Muscle of back (tissue), 11 donors: Measurements from ENCODE around the gene PIGL. TPM values are rescaled to one million over a fixed set of nuclear protein-coding genes. Genes with fewer than 3 reads are reported as not detected.

ENCODE experiments used
- DNase-seq, 3 donors: peaks; one replicate each; pipeline versions ENCODE4 v3.0.0 to v3.0.0-alpha.2; 2013
- polyA plus RNA-seq, 10 donors: library from polyadenylated mRNA; unstranded; fragments of 120-200 nt; gene quantifications; one replicate each; pipeline ENCODE4 v1.2.1, GENCODE V29; 2013; ENCODE audit not compliant: insufficient read length in 10 of 10

The PIGL gene
- polyA plus RNA-seq, 10 donors, result 11.4 to 28.1 (median 14.2) TPM

GRCh38 chr17:16352303-16352666 is 135.3 kb downstream of the PIGL start:
- peak in 2 of 3 donors; percentile 7 to 30 for DNase-seq

GRCh38 chr17:16352667-16353316 is 135.8 kb downstream of the PIGL start:
- peak in 2 of 3 donors; percentile 21 to 78 for DNase-seq

DNA sequence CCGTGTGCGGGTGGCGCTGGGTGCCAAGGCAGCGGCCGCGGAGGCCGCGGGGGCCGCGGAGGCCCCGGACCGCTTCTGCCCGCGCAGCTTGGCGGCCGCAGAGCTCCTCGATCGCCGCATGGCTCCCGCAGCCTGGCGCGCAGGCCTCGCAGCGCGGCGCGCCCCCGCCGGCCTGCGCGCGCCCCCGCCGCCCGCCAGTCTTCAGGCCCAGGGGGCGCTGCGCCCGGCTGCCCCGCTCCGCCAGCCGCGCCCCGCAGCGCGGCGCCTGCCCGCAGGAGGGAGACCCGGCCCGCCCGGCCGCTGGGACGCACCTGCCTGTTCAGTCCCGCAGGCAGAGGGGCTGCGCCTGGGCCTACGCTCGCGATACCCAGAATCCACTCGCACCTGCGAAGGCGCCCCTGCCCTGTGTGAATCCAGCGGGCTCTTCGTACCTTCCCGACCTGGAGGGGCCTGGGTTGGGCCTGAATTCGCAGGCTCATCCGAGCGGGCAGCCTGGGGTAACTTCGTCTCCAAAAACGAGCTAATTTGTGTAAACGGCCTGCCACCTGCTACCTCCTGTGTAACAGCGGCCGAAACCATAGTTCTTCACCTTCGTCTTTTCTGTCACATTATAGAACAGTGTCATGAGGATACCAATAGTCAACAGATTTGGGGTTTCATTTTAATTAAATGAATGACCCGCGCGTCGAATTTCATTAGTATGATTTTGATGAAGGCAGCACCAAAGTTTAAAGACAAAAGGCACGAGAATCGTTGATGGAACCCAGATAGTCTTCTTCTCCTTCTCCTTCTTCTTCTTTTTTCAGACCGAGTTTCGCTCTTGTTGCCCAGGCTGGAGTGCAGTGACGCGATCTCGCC is 136.5 kb downstream of the PIGL start, which contains the start of gene CENPV:
Gene CENPV (minus strand): TSS at position 153 of the 858 bp plus-strand sequence. CDS start 33 bp downstream, at position 120.
- peak; percentile 40 to 61 (median 43) for DNase-seq

DNA sequence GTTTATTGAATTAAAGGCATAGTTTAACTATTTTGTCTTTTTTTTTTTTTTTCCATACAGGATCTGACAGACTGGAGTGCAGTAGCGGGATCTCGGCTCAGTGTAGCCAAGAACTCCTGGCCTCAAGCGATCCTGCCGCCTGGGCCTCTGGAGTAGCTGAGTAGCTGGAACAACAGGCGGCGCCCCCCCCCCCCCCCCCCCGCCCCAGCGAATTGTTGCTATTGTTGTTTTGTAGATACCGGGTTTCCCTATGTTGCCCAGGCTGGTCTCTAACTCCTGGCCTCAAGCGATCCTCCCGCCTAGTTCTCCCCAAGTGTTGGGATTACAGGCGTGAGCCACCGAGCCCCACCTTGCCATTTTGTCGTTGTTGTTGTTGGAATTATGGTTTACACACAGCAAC is 137.6 kb downstream of the PIGL start:
- no peak for DNase-seq

DNA sequence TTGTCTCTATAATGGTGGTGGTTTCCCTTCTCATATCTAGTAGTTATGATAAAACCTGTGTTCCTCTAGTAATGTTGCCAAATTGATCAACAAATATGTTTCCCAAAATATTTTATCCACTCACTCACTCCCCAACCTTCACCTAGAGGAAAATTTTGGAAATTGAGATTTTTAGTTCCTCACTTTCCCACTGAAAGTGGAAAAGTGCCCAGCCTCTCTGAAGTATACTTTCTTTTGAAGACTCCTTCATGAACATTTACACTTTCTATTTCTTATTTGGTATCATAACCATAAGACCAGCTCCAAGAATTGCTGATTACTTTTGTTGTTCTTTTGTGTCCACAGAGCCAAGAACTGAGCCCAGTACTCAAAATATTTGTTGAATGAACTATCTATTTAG is 141.4 kb downstream of the PIGL start:
- DNase-seq, result no peak

- DNase-seq, result no peak
These were observed 144.9 kb downstream of the PIGL start for GRCh38 chr17:16361874-16362273.

DNA sequence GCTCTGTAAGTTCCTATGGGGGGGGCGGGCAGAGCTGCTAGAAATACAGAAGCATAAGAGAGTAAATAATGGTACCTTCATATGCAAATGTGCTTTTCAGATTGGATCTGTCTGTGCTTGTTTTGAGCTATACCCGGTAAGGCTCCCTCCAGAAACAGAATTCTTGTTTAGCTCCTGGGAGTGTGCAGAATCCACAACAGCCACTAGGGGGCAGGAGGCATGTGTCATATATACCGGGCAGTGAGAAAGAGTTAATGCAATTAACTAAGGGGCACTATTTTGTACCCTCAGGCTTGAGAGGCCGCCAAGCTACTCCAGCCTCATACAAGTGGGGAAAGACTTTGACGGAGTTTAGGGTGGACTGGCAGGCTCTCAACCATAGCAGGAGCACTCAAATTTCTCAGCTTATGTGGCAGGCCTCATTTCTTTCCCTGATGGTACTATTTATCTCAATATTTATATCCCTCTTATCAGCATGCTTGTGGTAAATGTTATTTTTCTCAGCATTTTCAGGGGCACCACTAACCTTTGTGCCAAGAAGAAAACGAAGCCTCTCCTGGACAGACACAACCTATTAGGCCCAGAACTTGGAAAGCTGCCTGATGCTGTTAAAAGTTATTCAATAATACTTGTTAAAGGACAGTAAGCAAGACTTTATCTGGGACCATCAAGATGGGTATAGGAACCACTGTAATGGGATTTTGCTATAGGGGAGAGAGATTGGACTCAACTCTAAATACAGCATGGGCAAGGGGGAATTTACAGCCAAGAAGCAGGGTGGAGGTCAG is 146.9 kb downstream of the PIGL start:
- peak; percentile 48 to 82 (median 65) for DNase-seq

- peak in 1 of 3 donors; percentile 27 for DNase-seq
These were observed 147.6 kb downstream of the PIGL start for GRCh38 chr17:16364625-16365024.

DNA sequence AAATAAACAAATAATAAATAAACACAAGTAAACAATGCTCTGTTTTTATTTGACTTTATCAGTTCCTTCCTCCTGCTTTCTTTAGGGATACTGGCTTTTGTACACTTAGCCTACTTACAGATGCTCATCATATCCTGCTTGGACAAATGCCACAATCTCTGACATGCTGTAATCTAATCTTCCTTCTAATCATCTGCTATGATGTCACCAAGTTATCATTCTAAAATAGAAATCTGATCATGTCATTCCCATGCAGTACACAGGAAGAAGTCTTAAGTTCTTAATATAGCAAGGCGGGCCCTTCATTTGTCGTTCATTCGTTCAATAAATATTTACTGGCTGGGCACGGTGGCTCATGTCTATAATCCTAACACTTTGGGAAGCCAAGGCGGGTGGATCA is 154.7 kb downstream of the PIGL start:
- DNase-seq, result peak; percentile 45 to 82 (median 64)

DNA sequence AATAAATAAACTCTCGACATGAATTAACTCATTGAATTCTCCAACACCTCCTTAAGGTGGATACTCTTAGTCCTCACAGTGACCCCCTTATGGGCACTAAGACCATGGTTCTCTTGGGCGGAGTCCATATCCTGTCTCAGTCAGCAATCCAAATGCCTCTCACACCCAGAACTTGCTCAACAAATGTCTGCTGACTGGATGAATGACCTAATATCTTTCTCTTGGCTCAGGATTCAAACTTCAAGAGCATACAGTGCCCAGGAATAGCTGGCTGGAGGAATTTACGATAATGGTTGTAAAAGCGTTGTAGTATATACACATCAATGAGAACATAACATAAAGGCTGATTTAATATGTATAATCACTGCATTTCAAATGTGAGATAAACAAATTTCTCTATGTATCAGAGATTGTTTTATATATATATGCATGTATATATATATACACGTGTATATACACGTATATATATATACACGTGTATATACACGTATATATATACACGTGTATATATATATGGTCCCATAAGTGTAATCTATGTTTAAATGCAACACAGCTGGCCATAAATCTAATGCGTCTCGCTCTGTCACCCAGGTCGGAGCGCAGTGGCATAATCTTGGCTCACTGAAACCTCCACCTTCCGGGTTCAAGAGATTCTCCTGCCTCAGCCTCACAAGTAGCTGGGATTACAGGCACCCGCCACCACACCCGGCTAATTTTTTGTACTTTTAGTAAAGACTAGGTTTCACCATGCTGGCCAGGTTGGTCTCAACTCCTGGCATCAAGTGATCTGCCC is 157.3 kb downstream of the PIGL start:
- DNase-seq, result no peak

Other genes with a start within 250 kb of the PIGL start
- 10 to 100 TPM; 28.6 to 47.8 (median 37.2) TPM for gene ZSWIM7, start 217.5 kb upstream of the PIGL start, polyA plus RNA-seq
- gene TTC19, start 217.4 kb upstream of the PIGL start, polyA plus RNA-seq, result 10 to 100 TPM; 17.4 to 30.7 (median 25.5) TPM
- gene NCOR1, start 1.7 kb upstream of the PIGL start, polyA plus RNA-seq, result 10 to 100 TPM; 49.3 to 76.5 (median 58.8) TPM
- 10 to 100 TPM; 30.1 to 43.9 (median 35.4) TPM for gene CENPV, start 136.3 kb downstream of the PIGL start, polyA plus RNA-seq
- 1,000 to 10,000 TPM; 1,268 to 1,908 (median 1,503) TPM for gene UBB, start 163.9 kb downstream of the PIGL start, polyA plus RNA-seq
- 1 to 10 TPM; 3.9 to 7.2 (median 5.8) TPM for gene TRPV2, start 198.4 kb downstream of the PIGL start, polyA plus RNA-seq